Suprapubic skin (tissue), 4 donors: Measurements from ENCODE around the gene MAP6.

Experiments
- CTCF ChIP-seq, 2 donors: fragments of 200-600 bp in 1 of 2; fragments of 450-650 bp in 1 of 2; sonication (generic) in 1 of 2; IDR thresholded peaks; one replicate each; pipeline ENCODE4 v1.5.1; 2016 to 2019; ENCODE audit warnings: antibody characterized with exemption in 2 of 2, mild to moderate bottlenecking in 1 of 2, moderate library complexity in 1 of 2
- POLR2A ChIP-seq, 2 donors: fragments of 450-650 bp; IDR thresholded peaks; one replicate each; pipeline ENCODE4 v1.6.1; 2017; ENCODE audit warnings: antibody characterized with exemption in 2 of 2, mild to moderate bottlenecking in 2 of 2, moderate library complexity in 2 of 2
- POLR2AphosphoS5 ChIP-seq, 3 donors: sonication (generic); formaldehyde crosslinking; IDR thresholded peaks; one replicate each; pipeline ENCODE4 v1.6.1; 2017; ENCODE audit warnings: antibody characterized with exemption in 3 of 3

DNA sequence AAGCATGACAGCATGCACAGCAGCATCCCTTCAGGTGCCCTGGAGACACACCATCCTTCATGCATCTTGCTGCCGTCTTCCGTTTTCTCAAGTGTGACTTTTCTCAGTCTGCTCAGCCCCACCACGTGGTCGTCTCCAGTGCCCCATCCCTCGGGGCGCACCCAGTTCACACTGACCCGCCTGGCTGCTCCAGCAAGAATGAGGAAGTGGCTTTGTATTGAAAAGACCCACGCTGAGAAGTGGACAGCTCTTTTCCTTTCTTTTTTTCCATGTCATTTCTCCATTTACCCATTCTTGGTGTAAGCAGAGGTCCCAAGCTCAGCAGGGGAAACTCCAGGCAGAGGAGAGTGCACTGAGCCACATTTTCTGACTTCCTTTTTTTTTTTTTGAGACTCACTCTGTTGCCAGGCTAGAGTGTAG lies 92.3 kb downstream of the MAP6 start:
- TF ChIP-seq POLR2A (IDR thresholded peaks at IDR 0.05) (no peak), CTCF (IDR thresholded peaks at IDR 0.05) (no peak), POLR2AphosphoS5 (IDR thresholded peaks at IDR 0.05) (no peak)
